H9 (cell line): Measurements from ENCODE around the gene MDGA2. TPM values are rescaled to one million over a fixed set of nuclear protein-coding genes. Genes with fewer than 3 reads are reported as not detected.

Experiments
- DNase-seq: peaks from one replicate; pipeline ENCODE4 v3.0.0-alpha.2; 2017
- H2AFZ ChIP-seq: one replicate; pipeline ENCODE4 v1.6.1; 2013; ENCODE audit warnings: mild to moderate bottlenecking, low read length, control low read depth, moderate library complexity
- H2AK5ac ChIP-seq: 2 replicates; pipeline ENCODE4 v1.6.1; 2013; ENCODE audit warnings: low read length, control low read depth, mixed read lengths; ENCODE audit not compliant: insufficient read length
- H2BK120ac ChIP-seq: one replicate; pipeline ENCODE4 v1.6.1; 2013; ENCODE audit warnings: low read depth, mild to moderate bottlenecking, low read length, control low read depth, inconsistent platforms; ENCODE audit not compliant: poor library complexity, severe bottlenecking
- H2BK12ac ChIP-seq: 2 replicates; pipeline ENCODE4 v1.6.1; 2013; ENCODE audit warnings: low read length, control low read depth, mixed read lengths, low read depth; ENCODE audit not compliant: insufficient read length
- H2BK15ac ChIP-seq: 2 replicates; pipeline ENCODE4 v1.6.1; 2013; ENCODE audit warnings: low read depth, low read length, control low read depth
- H2BK20ac ChIP-seq: one replicate; pipeline ENCODE4 v1.6.1; 2013; ENCODE audit warnings: low read depth, mild to moderate bottlenecking, low read length, control low read depth, inconsistent platforms; ENCODE audit not compliant: poor library complexity, severe bottlenecking
- H2BK5ac ChIP-seq: 2 replicates; pipeline ENCODE4 v1.6.1; 2013; ENCODE audit warnings: low read length, control low read depth, mixed read lengths; ENCODE audit not compliant: insufficient read length
- H3K14ac ChIP-seq: 2 replicates; pipeline ENCODE4 v1.6.1; 2013; ENCODE audit warnings: low read length, control low read depth; ENCODE audit not compliant: insufficient read depth
- H3K18ac ChIP-seq: 2 replicates; pipeline ENCODE4 v1.6.1; 2013; ENCODE audit warnings: low read depth, mild to moderate bottlenecking, mixed read lengths, low read length, control low read depth; ENCODE audit not compliant: insufficient read length
- H3K23ac ChIP-seq: 2 replicates; pipeline ENCODE4 v1.6.1; 2013; ENCODE audit warnings: low read length, control low read depth, mixed read lengths, low read depth; ENCODE audit not compliant: insufficient read length
- H3K23me2 ChIP-seq: 2 replicates; pipeline ENCODE4 v1.6.1; 2013; ENCODE audit warnings: low read depth, mild to moderate bottlenecking, mixed read lengths, low read length, control low read depth; ENCODE audit not compliant: insufficient read length, poor library complexity, severe bottlenecking
- H3K27ac ChIP-seq: 2 replicates; pipeline ENCODE4 v1.5.1; 2013; ENCODE audit warnings: low read length, control low read depth, mixed read lengths, low read depth; ENCODE audit not compliant: insufficient read length
- H3K27me3 ChIP-seq: 2 replicates; pipeline ENCODE4 v1.6.1; 2013; ENCODE audit warnings: low read length, control low read depth, inconsistent platforms; ENCODE audit not compliant: insufficient read depth
- H3K4ac ChIP-seq: 2 replicates; pipeline ENCODE4 v1.6.1; 2013; ENCODE audit warnings: low read depth, mild to moderate bottlenecking, control low read depth, inconsistent platforms, low read length, moderate library complexity
- H3K4me1 ChIP-seq: 2 replicates; pipeline ENCODE4 v1.6.1; 2013; ENCODE audit warnings: low read length, control low read depth, inconsistent platforms; ENCODE audit not compliant: insufficient read depth
- H3K4me2 ChIP-seq: 2 replicates; pipeline ENCODE4 v1.6.1; 2013; ENCODE audit warnings: low read length, control low read depth, mixed read lengths; ENCODE audit not compliant: insufficient read length, insufficient read depth
- H3K56ac ChIP-seq: 2 replicates; pipeline ENCODE4 v1.6.1; 2013; ENCODE audit warnings: low read depth, mild to moderate bottlenecking, mixed read lengths, low read length, control low read depth; ENCODE audit not compliant: insufficient read length
- H3K79me1 ChIP-seq: 2 replicates; pipeline ENCODE4 v1.6.1; 2013; ENCODE audit warnings: low read depth, mild to moderate bottlenecking, moderate library complexity, low read length, control low read depth, inconsistent platforms; ENCODE audit not compliant: insufficient read depth, poor library complexity, severe bottlenecking
- H3K79me2 ChIP-seq: 2 replicates; pipeline ENCODE4 v1.6.1; 2013; ENCODE audit warnings: low read length, control low read depth, inconsistent platforms; ENCODE audit not compliant: insufficient read depth
- H3K9ac ChIP-seq: 2 replicates; pipeline ENCODE4 v1.6.1; 2013; ENCODE audit warnings: low read length, control low read depth, mixed read lengths; ENCODE audit not compliant: insufficient read length; ENCODE audit errors: extremely low read depth
- H3K9me3 ChIP-seq: one replicate; pipeline ENCODE4 v1.6.1; 2013; ENCODE audit warnings: low read depth, low read length, inconsistent platforms; ENCODE audit not compliant: control insufficient read depth
- H3T11ph ChIP-seq: one replicate; pipeline ENCODE4 v1.6.1; 2013; ENCODE audit warnings: mild to moderate bottlenecking, low read length, control low read depth, inconsistent platforms
- H4K20me1 ChIP-seq: one replicate; pipeline ENCODE4 v1.6.1; 2013; ENCODE audit not compliant: control insufficient read depth, insufficient read length, insufficient read depth
- H4K5ac ChIP-seq: 2 replicates; pipeline ENCODE4 v1.6.1; 2013; ENCODE audit warnings: low read depth, mild to moderate bottlenecking, mixed read lengths, low read length, control low read depth; ENCODE audit not compliant: insufficient read length
- H4K8ac ChIP-seq: replicated peaks from 2 replicates; pipeline ENCODE4 v1.6.1; 2013; ENCODE audit warnings: low read length, control low read depth, mixed read lengths, low read depth; ENCODE audit not compliant: insufficient read length
- H4K91ac ChIP-seq: 2 replicates; pipeline ENCODE4 v1.6.1; 2013; ENCODE audit warnings: low read depth, mild to moderate bottlenecking, moderate library complexity, mixed read lengths, low read length, control low read depth; ENCODE audit not compliant: insufficient read length
- H3K27ac Mint-ChIP-seq, 3 experiments: 2 replicates in 2 of 3; 3 replicates in 1 of 3; pipeline ENCODE4 v1.8.0; 2020 to 2021; ENCODE audit warnings: mixed read lengths in 3 of 3, mild to moderate bottlenecking in 1 of 3, moderate library complexity in 1 of 3
- H3K27me3 Mint-ChIP-seq: 2 replicates; pipeline ENCODE4 v1.8.0; 2021; ENCODE audit warnings: low read depth, mild to moderate bottlenecking, moderate library complexity, mixed read lengths
- H3K36me3 Mint-ChIP-seq, 3 experiments: 2 replicates in 2 of 3; 3 replicates in 1 of 3; pipeline ENCODE4 v1.8.0; 2020 to 2021; ENCODE audit warnings: low read depth in 3 of 3, mixed read lengths in 3 of 3; ENCODE audit not compliant: insufficient read depth in 1 of 3
- H3K4me1 Mint-ChIP-seq, 2 experiments: 2 replicates each; pipeline ENCODE4 v1.8.0; 2020; ENCODE audit warnings: mixed read lengths in 2 of 2
- H3K4me3 Mint-ChIP-seq, 2 experiments: 2 replicates in 1 of 2; 3 replicates in 1 of 2; pipeline ENCODE4 v1.8.0; 2020 to 2021; ENCODE audit warnings: mild to moderate bottlenecking in 2 of 2, mixed read lengths in 2 of 2, moderate library complexity in 1 of 2
- H3K9me3 Mint-ChIP-seq, 2 experiments: 2 replicates in 1 of 2; 3 replicates in 1 of 2; pipeline ENCODE4 v1.8.0; 2020; ENCODE audit warnings: mild to moderate bottlenecking in 2 of 2, mixed read lengths in 2 of 2, moderate library complexity in 1 of 2
- WGBS: extraction: QIAGEN DNeasy Blood & Tissue Kit; methylation state at CpG from one replicate; pipeline ENCODE4 v1.1.7; 2013; ENCODE audit warnings: missing lambda C conversion rate, low lambda C conversion rate, mixed read lengths; ENCODE audit not compliant: insufficient read length; ENCODE audit errors: extremely low coverage; 5-methylcytosine and 5-hydroxymethylcytosine counted together
- total RNA-seq: library from RNA; stranded (reverse); gene quantifications from 2 replicates; pipeline ENCODE4 v1.2.1, GENCODE V29; 2021
- TF ChIP-seq, protein P1 (sequence below): fragments of 200-600 bp; sonication (generic); conservative IDR thresholded peaks from 3 replicates; pipeline ENCODE4 v1.8.0; 2021; ENCODE audit warnings: antibody characterized with exemption, mild to moderate bottlenecking

MDGA2 gene
- total RNA-seq, 1 experiment from 2014 or later, result 1.9 TPM

GRCh38 chr14:47332939-47333338 lies 342.5 kb downstream of the MDGA2 start:
- Histone ChIP-seq H3T11ph (no peak overlapping the region), H4K5ac (no peak overlapping the region), H2BK20ac (no peak overlapping the region), H3K9ac (no peak overlapping the region), H3K4me1 (no peaks in the 10 kb centered on the region), H2BK12ac (no peak overlapping the region), H2AFZ (no peak overlapping the region), H2BK120ac (no peak overlapping the region), H3K27me3 (no peaks in the 10 kb centered on the region), H2BK15ac (no peak overlapping the region), H4K20me1 (no peaks in the 10 kb centered on the region), H3K79me1 (no peaks in the 10 kb centered on the region), H3K4me2 (no peak overlapping the region), H3K56ac (no peak overlapping the region), H2AK5ac (no peak overlapping the region), H4K91ac (no peak overlapping the region), H3K79me2 (no peaks in the 10 kb centered on the region), H3K27ac (no peak overlapping the region), H4K8ac (no peak overlapping the region), H3K18ac (no peak overlapping the region), H2BK5ac (no peak overlapping the region), H3K14ac (no peak overlapping the region), H3K4ac (no peak overlapping the region), H3K23ac (no peak overlapping the region), H3K23me2 (no peaks in the 10 kb centered on the region), H3K9me3 (no peaks in the 10 kb centered on the region)
- H3K27me3 Mint-ChIP-seq, result no peaks in the 10 kb centered on the region
- H3K27ac Mint-ChIP-seq, result no peak overlapping the region
- H3K36me3 Mint-ChIP-seq, result no peaks in the 10 kb centered on the region
- DNase-seq, result no peak
- H3K4me1 Mint-ChIP-seq, result 0 out of 4 replicates have a peak, but pooled peaks cover 0 to 3% of the 10 kb centered on the region in 2 experiments
- no peak overlapping the region for H3K4me3 Mint-ChIP-seq
- H3K9me3 Mint-ChIP-seq, result no peaks in the 10 kb centered on the region
- no CpG with 5 or more reads among the region's 3 CpGs for WGBS
- TF ChIP-seq, protein P1, sequence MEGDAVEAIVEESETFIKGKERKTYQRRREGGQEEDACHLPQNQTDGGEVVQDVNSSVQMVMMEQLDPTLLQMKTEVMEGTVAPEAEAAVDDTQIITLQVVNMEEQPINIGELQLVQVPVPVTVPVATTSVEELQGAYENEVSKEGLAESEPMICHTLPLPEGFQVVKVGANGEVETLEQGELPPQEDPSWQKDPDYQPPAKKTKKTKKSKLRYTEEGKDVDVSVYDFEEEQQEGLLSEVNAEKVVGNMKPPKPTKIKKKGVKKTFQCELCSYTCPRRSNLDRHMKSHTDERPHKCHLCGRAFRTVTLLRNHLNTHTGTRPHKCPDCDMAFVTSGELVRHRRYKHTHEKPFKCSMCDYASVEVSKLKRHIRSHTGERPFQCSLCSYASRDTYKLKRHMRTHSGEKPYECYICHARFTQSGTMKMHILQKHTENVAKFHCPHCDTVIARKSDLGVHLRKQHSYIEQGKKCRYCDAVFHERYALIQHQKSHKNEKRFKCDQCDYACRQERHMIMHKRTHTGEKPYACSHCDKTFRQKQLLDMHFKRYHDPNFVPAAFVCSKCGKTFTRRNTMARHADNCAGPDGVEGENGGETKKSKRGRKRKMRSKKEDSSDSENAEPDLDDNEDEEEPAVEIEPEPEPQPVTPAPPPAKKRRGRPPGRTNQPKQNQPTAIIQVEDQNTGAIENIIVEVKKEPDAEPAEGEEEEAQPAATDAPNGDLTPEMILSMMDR, result peak; percentile 55
